Right atrium auricular region (tissue), 2 donors: Measurements from ENCODE around the gene PKP4. TPM values are rescaled to one million over a fixed set of nuclear protein-coding genes. Genes with fewer than 3 reads are reported as not detected.

Source experiments
- DNase-seq: peaks from one replicate; pipeline ENCODE4 v3.0.0-alpha.2; 2019; ENCODE audit warnings: low spot score
- H3K27ac ChIP-seq, 2 donors: fragments of 200-600 bp; sonication (generic); 1 replicate in 1 of 2; 2 replicates in 1 of 2; pipeline ENCODE4 v1.5.1; 2016 to 2019
- H3K27me3 ChIP-seq, 2 donors: fragments of 200-600 bp; sonication (generic); one replicate each; pipeline versions ENCODE4 v1.5.1 to v1.6.0; 2017 to 2019
- H3K36me3 ChIP-seq: fragments of 200-600 bp; sonication (generic); one replicate; pipeline ENCODE4 v1.5.1; 2016
- H3K4me1 ChIP-seq, 2 donors: fragments of 200-600 bp; sonication (generic); one replicate each; pipeline versions ENCODE4 v1.5.1 to v1.6.0; 2017 to 2019
- H3K4me3 ChIP-seq, 2 donors: fragments of 200-600 bp; sonication (generic); 1 replicate in 1 of 2; 2 replicates in 1 of 2; pipeline ENCODE4 v1.5.1; 2017 to 2019; ENCODE audit warnings: mild to moderate bottlenecking in 1 of 2, moderate library complexity in 1 of 2
- H3K9me3 ChIP-seq, 2 donors: fragments of 200-600 bp; sonication (generic); one replicate each; pipeline ENCODE4 v1.5.1; 2019
- total RNA-seq, 2 donors: library from RNA; depleted of rRNA; stranded (reverse); fragments of >200 nt; gene quantifications; one replicate each; pipeline ENCODE4 v1.1.0, GENCODE V29; 2016
- TF ChIP-seq, protein P1 (sequence below), 2 donors: fragments of 200-600 bp; sonication (generic); IDR thresholded peaks; one replicate each; pipeline ENCODE4 v1.5.1; 2019; ENCODE audit warnings: antibody characterized with exemption in 2 of 2

Gene PKP4
- total RNA-seq, 2 donors from 2014 or later = 36.2 to 39.2 TPM

DNA sequence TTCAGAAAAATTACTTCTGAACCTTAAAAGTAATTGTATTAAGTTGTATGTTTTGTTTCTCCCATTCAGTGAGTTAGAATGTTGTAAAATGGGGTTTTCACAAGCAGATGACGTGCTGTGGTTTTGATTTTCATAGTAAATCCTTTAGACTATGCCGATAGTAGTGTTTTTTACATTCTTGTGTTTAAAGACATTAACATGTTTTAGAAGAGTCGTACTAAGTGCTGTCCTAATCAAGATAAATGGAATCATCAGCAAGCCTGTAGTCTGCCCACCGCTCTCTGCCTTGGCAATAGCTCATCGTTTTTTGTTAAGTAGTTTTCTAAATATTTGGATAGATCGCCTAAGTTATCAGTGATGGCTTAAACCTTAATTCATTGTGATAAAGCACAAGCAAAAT is 21.5 kb downstream of the PKP4 start:
- peak overlapping the region in 1 of 2 donors; percentile 7 for H3K27ac ChIP-seq
- H3K36me3 ChIP-seq = no peaks in the 10 kb centered on the region
- TF ChIP-seq, protein P1, sequence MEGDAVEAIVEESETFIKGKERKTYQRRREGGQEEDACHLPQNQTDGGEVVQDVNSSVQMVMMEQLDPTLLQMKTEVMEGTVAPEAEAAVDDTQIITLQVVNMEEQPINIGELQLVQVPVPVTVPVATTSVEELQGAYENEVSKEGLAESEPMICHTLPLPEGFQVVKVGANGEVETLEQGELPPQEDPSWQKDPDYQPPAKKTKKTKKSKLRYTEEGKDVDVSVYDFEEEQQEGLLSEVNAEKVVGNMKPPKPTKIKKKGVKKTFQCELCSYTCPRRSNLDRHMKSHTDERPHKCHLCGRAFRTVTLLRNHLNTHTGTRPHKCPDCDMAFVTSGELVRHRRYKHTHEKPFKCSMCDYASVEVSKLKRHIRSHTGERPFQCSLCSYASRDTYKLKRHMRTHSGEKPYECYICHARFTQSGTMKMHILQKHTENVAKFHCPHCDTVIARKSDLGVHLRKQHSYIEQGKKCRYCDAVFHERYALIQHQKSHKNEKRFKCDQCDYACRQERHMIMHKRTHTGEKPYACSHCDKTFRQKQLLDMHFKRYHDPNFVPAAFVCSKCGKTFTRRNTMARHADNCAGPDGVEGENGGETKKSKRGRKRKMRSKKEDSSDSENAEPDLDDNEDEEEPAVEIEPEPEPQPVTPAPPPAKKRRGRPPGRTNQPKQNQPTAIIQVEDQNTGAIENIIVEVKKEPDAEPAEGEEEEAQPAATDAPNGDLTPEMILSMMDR (IDR thresholded peaks at IDR 0.05) = no peak
- H3K27me3 ChIP-seq = no peaks in the 10 kb centered on the region
- peaks cover 0 to 36% of the 10 kb centered on the region in 2 donors for H3K4me1 ChIP-seq
- no peak for DNase-seq
- H3K4me3 ChIP-seq = no peak overlapping the region
- no peaks in the 10 kb centered on the region for H3K9me3 ChIP-seq

DNA sequence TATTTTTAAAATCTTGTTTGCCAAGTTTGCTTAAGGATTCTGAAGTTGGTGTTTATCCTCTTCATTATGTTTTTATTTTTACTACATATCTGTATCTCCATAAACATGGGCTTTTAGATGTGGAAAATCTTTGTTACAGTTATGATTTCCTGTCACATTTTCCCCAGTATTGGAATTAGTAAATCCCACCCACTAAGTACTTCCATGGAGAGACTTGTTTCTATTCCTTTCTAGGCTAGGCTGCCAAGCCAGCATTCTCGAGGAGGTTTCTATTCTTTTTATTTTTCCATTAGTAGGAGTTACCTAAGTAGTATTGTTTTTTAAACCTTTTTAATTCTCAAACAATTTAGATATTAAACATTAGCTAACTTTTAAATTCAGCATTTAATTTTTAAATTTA is 22.1 kb downstream of the PKP4 start:
- peaks cover 0 to 36% of the 10 kb centered on the region in 2 donors for H3K4me1 ChIP-seq
- TF ChIP-seq, protein P1 (IDR thresholded peaks at IDR 0.05) = no peak
- no peak overlapping the region for H3K4me3 ChIP-seq
- DNase-seq = no peak
- no peaks in the 10 kb centered on the region for H3K36me3 ChIP-seq
- H3K27ac ChIP-seq = peak overlapping the region in 1 of 2 donors; percentile 2
- H3K9me3 ChIP-seq = no peaks in the 10 kb centered on the region
- no peaks in the 10 kb centered on the region for H3K27me3 ChIP-seq

GRCh38 chr2:158481116-158481515 is 24.4 kb downstream of the PKP4 start:
- H3K36me3 ChIP-seq = no peaks in the 10 kb centered on the region
- H3K4me3 ChIP-seq = no peak overlapping the region
- H3K27ac ChIP-seq = no peak overlapping the region
- no peaks in the 10 kb centered on the region for H3K27me3 ChIP-seq
- peaks cover 0 to 33% of the 10 kb centered on the region in 2 donors for H3K4me1 ChIP-seq
- TF ChIP-seq, protein P1 (IDR thresholded peaks at IDR 0.05) = no peak
- no peak for DNase-seq
- no peaks in the 10 kb centered on the region for H3K9me3 ChIP-seq

GRCh38 chr2:158482594-158482993 is 25.8 kb downstream of the PKP4 start:
- Histone ChIP-seq H3K27ac (no peak overlapping the region), H3K4me3 (no peak overlapping the region), H3K4me1 (peaks cover 0 to 39% of the 10 kb centered on the region in 2 donors), H3K27me3 (no peaks in the 10 kb centered on the region), H3K36me3 (no peaks in the 10 kb centered on the region), H3K9me3 (no peaks in the 10 kb centered on the region)
- TF ChIP-seq, protein P1 (IDR thresholded peaks at IDR 0.05) = no peak
- DNase-seq = no peak

- H3K4me3 ChIP-seq = no peak overlapping the region
- TF ChIP-seq, protein P1 (IDR thresholded peaks at IDR 0.05) = no peak
- H3K36me3 ChIP-seq = no peaks in the 10 kb centered on the region
- H3K27ac ChIP-seq = peak overlapping the region in 1 of 2 donors; percentile 41
- DNase-seq = no peak
- no peaks in the 10 kb centered on the region for H3K27me3 ChIP-seq
- no peaks in the 10 kb centered on the region for H3K9me3 ChIP-seq
- peaks cover 0 to 52% of the 10 kb centered on the region in 2 donors for H3K4me1 ChIP-seq
Measured at GRCh38 chr2:158484892-158485556, 28.3 kb downstream of the PKP4 start.
